Iris pigment epithelial cell (primary cell): ENCODE results near the gene FXYD5.

ENCODE experiments used
- DNase-seq: peaks from one replicate; pipeline ENCODE4 v3.0.0-alpha.2; 2011; ENCODE audit warnings: low read depth

The FXYD5 gene

GRCh38 chr19:35154525-35155406 is at the start of gene FXYD5:
Gene FXYD5, plus strand, starts transcription at chr19:35154735. Its CDS starts 816 bp downstream, at chr19:35155551.
- peak; percentile 84 for DNase-seq

DNA sequence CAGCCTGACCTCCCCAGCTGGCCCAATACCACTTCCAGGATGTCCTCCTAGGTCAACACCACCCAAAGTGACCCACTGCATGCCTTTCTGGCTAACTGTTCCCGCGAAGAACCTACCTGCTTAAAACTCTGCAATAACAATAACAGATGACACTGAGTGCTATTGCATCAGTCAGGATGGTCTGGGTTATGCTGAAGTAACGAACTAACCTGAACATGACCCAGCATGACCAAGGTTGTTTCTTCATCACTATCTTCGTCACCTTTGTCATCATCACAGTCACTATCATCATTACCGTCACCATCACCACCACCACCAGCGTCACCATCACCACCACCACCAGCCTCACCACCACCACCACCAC is 49.5 kb upstream of the FXYD5 start:
- no peak for DNase-seq

DNA sequence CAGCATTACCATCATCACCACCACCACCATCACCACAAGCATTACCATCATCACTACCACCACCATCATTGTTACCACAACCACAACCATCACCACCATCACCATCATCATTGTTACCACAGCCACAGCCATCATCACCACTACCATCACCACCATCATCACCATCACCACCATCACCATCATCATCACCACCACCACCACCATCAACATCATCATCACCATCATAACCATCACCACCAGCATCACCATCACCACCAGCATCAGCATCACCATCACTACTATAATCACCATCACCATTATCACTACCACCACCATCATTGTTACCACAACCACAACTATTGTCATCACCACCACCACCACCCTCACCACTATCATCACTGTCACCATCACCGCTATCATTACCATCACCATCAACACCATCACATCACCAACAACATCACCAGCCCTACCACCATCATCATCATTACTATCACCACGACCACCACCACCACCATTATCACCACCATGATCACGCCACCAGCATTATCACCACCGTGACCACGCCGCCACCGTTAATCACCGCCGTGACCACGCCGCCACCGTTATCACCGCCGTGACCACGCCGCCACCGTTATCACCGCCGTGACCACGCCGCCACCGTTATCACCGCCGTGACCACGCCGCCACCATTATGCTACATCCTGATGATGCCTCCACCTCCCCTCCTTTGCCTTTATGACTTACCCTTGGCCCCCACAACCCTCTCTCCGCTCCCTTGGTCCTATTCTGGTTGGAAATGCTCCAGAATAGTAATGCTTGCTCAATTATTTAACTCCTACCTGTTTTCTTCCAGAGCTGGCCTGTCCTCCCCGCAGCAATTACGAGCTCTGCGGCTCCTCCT is 48.9 kb upstream of the FXYD5 start:
- DNase-seq: no peak

DNA sequence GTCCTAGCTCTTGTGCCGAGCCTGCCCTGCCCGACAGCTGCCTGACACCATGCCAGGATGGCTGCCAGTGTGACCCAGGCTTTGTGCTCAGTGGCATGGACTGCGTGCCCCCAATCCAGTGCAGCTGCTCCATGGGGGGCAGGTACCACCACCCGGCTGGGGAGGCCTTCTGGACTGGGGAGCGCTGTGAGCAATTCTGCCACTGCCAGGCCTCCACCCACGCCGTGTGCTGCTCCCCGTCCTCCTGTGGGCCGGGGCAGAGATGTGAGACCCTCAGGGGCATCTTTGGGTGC is 48.3 kb upstream of the FXYD5 start:
- DNase-seq: no peak

DNA sequence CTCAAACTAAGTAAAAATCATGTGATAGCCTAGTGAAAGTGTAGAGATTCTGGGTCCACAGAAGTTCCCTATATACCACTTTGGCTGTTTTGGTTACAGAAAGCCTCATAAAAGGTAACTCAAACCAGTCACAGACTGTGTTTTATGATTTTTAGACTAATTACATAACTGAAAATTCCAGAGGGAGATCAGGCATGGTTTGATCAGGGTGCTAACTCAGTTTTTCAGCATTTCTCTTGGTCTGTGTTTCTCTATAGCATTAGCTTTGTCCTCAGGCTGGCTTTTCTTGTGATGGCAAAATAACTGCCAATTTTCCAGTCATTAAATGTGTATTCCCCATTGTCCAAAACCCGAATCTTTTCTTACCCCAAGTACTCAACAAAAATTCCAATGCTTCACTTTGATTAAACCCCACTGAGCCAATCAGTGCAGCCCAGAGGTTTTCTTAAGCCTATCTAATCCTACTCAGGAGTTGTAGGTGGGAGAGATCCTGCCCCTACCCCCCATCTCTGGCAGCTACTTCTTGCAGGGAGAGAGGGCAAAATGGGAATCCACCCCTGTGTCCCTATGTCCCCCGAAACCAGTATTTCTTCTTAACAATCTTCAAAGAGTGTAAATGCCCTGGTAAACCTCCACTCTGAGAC is 47.5 kb upstream of the FXYD5 start:
- DNase-seq: no peak

- peak; percentile 47 for DNase-seq
These were observed 47.0 kb upstream of the FXYD5 start for GRCh38 chr19:35107545-35107944.

GRCh38 chr19:35108730-35109129 is 45.8 kb upstream of the FXYD5 start:
- DNase-seq: no peak

- no peak for DNase-seq
These were observed 45.0 kb upstream of the FXYD5 start for GRCh38 chr19:35109395-35110112.

DNA sequence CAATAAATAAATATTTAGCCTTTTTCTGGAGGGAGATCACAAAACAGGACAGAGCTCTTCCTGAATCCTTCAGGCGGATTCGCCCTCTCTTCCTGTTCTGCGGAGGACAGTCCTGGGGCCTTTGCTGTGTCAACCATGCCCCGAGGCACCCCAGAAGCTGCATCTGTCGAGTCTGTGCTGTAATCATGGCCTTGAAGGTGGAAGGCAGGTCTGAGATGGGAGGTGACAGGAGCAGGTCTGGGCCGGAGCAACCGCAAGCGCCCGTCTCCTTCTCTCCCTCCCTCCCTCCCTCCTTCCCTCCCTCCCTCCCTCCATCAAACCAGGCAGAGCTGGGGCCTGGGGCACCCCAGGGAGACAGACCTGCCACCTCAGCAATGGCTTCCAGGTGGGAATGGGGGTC is 43.6 kb upstream of the FXYD5 start:
- DNase-seq: no peak

DNA sequence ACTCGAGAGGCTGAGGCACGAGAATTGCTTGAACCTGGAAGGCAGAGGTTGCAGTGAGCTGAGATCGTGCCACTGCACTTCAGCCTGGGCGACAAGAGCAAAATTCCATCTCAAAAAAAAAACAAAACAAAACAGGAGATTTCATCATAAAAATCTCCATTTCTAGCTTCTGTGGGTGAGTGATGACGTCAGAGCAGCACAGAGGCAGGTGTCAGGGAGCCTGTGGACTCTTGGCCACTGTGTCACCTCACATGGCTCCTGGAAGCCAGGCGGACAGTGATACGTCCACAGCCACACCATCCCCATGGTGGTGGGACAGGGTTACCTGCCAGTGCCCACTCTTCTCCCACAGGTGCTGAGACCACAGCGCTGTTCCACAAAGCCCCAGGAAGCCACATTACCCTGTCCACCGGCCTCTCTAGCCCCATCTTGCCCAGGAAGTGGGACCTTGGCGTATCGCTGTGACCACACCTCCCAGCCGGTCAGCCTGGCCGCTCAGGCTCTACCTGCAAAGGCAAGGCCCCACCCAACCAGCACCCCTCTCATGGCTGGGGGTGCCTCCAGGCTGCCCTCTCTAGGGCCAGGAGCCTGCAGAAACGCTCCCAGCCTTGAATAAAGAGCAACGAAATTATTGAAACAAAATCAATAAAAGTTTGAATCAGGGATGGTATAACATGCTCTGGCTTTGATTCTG is 41.4 kb upstream of the FXYD5 start:
- DNase-seq: no peak

GRCh38 chr19:35114353-35115176 is 40.0 kb upstream of the FXYD5 start:
- DNase-seq: peak; percentile 18

- DNase-seq: no peak
These were observed 39.2 kb upstream of the FXYD5 start, which contains the start of gene FXYD3 for GRCh38 chr19:35115177-35115951. Gene FXYD3, plus strand, starts transcription at chr19:35115823. Its CDS starts 3,554 bp downstream, at chr19:35119377.

GRCh38 chr19:35116072-35116801 is 38.3 kb upstream of the FXYD5 start:
- no peak for DNase-seq

DNA sequence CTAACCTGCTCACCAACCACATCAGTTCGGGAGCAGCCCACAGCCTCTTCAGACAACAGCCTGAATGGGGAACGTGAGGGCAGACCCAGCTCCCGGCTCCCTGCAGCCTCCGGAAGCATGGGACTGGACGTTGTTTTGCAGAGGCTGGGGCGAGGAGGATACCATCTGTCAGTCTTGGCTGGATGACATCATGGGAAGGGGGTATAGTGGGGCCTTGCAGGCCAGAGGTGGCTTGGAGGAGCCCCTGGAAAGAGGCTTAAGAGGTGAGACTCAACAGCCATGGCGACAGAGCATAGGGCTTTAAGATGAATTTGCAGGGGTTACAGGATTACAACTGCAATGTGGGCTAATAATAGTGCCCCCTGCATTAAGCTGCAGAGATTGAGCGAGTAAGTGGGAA is 37.4 kb upstream of the FXYD5 start:
- no peak for DNase-seq

- no peak for DNase-seq
These were observed 36.7 kb upstream of the FXYD5 start for GRCh38 chr19:35117799-35118198.

- DNase-seq: no peak
These were observed 36.1 kb upstream of the FXYD5 start for GRCh38 chr19:35118268-35119020.

- no peak for DNase-seq
These were observed 35.4 kb upstream of the FXYD5 start for GRCh38 chr19:35119091-35119490.

DNA sequence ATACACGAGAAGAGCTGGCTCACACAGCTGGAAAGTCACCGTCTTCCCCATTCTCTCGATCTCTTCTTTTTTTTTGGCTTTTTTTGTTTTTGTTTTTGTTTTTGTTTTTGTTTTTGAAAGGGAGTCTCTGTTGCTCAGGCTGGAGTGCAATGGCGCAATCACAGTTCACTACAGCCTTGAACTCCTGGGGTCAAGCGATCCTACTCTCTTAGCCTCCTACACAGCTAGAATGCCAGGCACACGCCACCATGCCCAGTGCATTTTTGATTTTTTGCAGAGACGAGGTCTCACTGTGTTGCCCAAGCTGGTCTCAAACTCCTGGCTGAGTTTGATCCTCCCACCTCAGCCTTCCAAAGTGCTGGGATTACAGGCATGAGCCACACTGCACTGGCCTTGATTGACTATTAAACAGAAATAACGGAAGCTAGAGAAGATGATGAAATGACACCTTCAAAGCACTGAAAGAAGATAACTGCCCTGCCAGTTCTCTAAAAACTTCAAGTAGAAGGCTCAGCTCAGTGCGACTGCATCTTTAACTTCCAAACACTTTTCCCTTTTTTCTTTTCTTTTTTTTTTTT is 34.9 kb upstream of the FXYD5 start:
- no peak for DNase-seq
